ENCODE results near the gene CD177.

DNA sequence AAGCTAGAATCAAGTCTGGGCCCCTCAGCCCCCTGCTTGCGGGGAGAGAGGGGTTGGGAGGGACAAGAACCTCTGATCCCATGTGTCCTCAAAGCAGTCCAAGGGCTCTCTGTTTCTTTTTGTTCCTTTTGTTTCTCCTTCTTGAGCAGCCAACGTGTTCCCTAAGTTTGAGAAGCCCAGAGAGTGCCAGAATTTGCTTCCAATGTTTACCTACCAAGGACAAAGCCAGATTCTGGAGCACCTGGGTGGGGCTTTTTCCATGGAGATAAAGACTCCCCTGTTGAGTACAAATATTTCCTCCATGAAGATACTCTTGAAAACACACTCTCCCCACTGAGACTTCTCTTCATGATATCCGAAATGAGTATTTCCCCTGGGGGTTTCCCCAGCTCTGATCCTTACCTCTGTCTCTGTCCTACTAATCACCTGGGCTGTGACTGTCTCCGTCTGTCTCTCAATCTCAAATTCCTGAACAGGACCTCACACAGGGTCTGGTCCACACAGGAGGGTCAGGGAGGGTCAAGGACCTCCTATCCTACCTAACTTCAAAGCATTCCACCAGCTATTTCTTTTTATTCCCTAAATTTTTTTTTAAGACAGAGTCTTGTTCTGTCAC lies 27.4 kb downstream of the CD177 start:
- TF ChIP-seq CTCF (IDR thresholded peaks at IDR 0.05; ENCODE audit: low read depth, low read length) (no peak), EZH2phosphoT487 (IDR thresholded peaks at IDR 0.05; ENCODE audit: low read depth) (no peak)

Data from OCI-LY3 (cell line).